Measurements from ENCODE around the gene KCNG4. TPM values are rescaled to one million over a fixed set of nuclear protein-coding genes. Genes with fewer than 3 reads are reported as not detected.
A peak's percentile ranks its signal among the peaks of the same experiment; 100 is the strongest.

KCNG4 gene
- total RNA-seq, 1 experiment from 2014 or later = not detected

DNA sequence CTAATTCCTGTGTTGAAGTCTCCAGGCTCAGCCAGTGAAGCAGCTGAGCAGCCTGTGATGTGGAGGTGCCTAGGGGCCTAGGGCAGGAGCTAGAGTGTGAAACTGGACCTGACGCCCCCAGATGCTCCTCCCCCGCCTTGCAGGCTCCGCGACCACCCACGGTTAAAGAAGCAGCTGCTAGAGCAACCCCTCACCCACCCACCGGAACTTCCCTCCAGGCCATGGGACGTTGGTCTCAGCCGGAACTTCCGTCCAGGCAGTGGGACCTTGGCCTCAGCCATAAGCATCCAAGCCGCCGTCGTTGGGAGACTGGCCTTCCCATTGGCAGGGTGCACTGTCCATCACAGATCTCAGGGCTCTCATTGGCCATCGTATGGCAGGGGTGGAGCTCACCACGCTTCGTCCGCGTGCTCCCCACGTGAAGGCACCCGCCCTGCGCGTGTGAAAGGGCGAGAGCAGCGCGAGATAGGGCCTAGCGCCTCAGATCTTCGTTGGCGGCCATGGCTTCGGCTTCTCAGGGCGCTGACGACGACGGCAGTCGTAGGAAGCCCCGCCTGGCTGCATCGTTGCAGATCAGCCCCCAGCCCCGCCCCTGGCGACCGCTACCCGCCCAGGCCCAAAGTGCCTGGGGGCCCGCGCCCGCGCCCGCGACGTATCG lies 49.0 kb downstream of the KCNG4 start, which contains the start of gene ADAD2:
Gene ADAD2 (plus strand): TSS at position 427 of the 658 bp plus-strand sequence. CDS start 74 bp downstream, at position 501.
- Mint-ChIP-seq H3K27ac (0 out of 7 replicates have a peak within 1 kb of the TSS, but pooled peaks of 1 of the 3 experiments have one; percentile 67), H3K4me1 (peaks cover 2 to 14% of the 10 kb centered on the region in 2 experiments; a peak in 3 of 4 replicates), H3K27me3 (ENCODE audit: low read depth) (peaks cover 4% of the 10 kb centered on the region; the same call in 1 of the 2 replicates), H3K36me3 (ENCODE audit: insufficient read depth in 1 of 3, low read depth in 3 of 3) (no peaks in the 10 kb centered on the region; a peak in 1 of 7 replicates), H3K9me3 (no peaks in the 10 kb centered on the region), H3K4me3 (no peak within 1 kb of the TSS)
- Histone ChIP-seq H3K23ac (ENCODE audit: insufficient read length, low read depth, low read length) (no peak within 1 kb of the TSS), H4K20me1 (ENCODE audit: control insufficient read depth, insufficient read depth, insufficient read length) (no peaks in the 10 kb centered on the region), H2AK5ac (ENCODE audit: insufficient read length, low read length) (no peak within 1 kb of the TSS), H3K4me2 (ENCODE audit: insufficient read depth, insufficient read length, low read length) (no peak within 1 kb of the TSS), H3T11ph (ENCODE audit: low read length) (no peak within 1 kb of the TSS), H2BK15ac (ENCODE audit: low read depth, low read length) (no peak within 1 kb of the TSS), H3K14ac (ENCODE audit: insufficient read depth, low read length) (no peak within 1 kb of the TSS), H2AFZ (ENCODE audit: low read length) (no peak within 1 kb of the TSS), H3K79me2 (ENCODE audit: insufficient read depth, low read length) (peaks cover 4% of the 10 kb centered on the region; the same call in 1 of the 2 replicates), H3K27ac (ENCODE audit: insufficient read length, low read depth, low read length) (no peak within 1 kb of the TSS), H3K79me1 (ENCODE audit: insufficient read depth, low read depth, low read length, poor library complexity, severe bottlenecking) (no peaks in the 10 kb centered on the region), H2BK5ac (ENCODE audit: insufficient read length, low read length) (no peak within 1 kb of the TSS), H4K5ac (ENCODE audit: insufficient read length, low read depth, low read length) (no peak within 1 kb of the TSS), H3K56ac (ENCODE audit: insufficient read length, low read depth, low read length) (no peak within 1 kb of the TSS), H2BK12ac (ENCODE audit: insufficient read length, low read depth, low read length) (no peak within 1 kb of the TSS), H2BK20ac (ENCODE audit: low read depth, low read length, poor library complexity, severe bottlenecking) (no peak within 1 kb of the TSS), H3K27me3 (ENCODE audit: insufficient read depth, low read length) (no peaks in the 10 kb centered on the region), H2BK120ac (ENCODE audit: low read depth, low read length, poor library complexity, severe bottlenecking) (no peak within 1 kb of the TSS), H3K18ac (ENCODE audit: insufficient read length, low read depth, low read length) (no peak within 1 kb of the TSS), H4K8ac (replicated peaks; ENCODE audit: insufficient read length, low read depth, low read length) (no peak within 1 kb of the TSS), H3K23me2 (ENCODE audit: insufficient read length, low read depth, low read length, poor library complexity, severe bottlenecking) (peaks cover 6% of the 10 kb centered on the region), H3K9me3 (ENCODE audit: control insufficient read depth, low read depth, low read length) (no peaks in the 10 kb centered on the region), H4K91ac (ENCODE audit: insufficient read length, low read depth, low read length) (no peak within 1 kb of the TSS), H3K9ac (ENCODE audit: extremely low read depth, insufficient read length, low read length) (no peak within 1 kb of the TSS), H3K4me1 (ENCODE audit: insufficient read depth, low read length) (no peaks in the 10 kb centered on the region), H3K4ac (ENCODE audit: low read depth, low read length) (no peak within 1 kb of the TSS)
- no CpG with 5 or more reads among the region's 47 CpGs for WGBS (ENCODE audit: extremely low coverage, insufficient read length, low lambda C conversion rate)
- TF ChIP-seq, protein P1, sequence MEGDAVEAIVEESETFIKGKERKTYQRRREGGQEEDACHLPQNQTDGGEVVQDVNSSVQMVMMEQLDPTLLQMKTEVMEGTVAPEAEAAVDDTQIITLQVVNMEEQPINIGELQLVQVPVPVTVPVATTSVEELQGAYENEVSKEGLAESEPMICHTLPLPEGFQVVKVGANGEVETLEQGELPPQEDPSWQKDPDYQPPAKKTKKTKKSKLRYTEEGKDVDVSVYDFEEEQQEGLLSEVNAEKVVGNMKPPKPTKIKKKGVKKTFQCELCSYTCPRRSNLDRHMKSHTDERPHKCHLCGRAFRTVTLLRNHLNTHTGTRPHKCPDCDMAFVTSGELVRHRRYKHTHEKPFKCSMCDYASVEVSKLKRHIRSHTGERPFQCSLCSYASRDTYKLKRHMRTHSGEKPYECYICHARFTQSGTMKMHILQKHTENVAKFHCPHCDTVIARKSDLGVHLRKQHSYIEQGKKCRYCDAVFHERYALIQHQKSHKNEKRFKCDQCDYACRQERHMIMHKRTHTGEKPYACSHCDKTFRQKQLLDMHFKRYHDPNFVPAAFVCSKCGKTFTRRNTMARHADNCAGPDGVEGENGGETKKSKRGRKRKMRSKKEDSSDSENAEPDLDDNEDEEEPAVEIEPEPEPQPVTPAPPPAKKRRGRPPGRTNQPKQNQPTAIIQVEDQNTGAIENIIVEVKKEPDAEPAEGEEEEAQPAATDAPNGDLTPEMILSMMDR (conservative IDR thresholded peaks at IDR 0.05) = no peak
- DNase-seq = peak; percentile 70
